Epithelial cell of esophagus (primary cell): ENCODE measurements around the gene CATSPERZ.
"Not testable (repeated sequence)": the region's sequence is repeated elsewhere in the genome, so short reads cannot be mapped to it uniquely, and the experiment has no call there.

ENCODE experiments used
- DNase-seq: peaks from one replicate; pipeline ENCODE4 v3.0.0; 2010; ENCODE audit warnings: low read depth
- H3K4me3 ChIP-seq: 2 replicates; pipeline ENCODE4 v1.5.1; 2011; ENCODE audit warnings: mild to moderate bottlenecking, low read length, control low read depth
- TF ChIP-seq, protein P1 (sequence below): IDR thresholded peaks from 2 replicates; pipeline ENCODE4 v1.5.1; 2011; ENCODE audit warnings: low read depth, mild to moderate bottlenecking, low read length, control low read depth, inconsistent platforms; ENCODE audit not compliant: insufficient read depth; ENCODE audit errors: missing control alignments

The CATSPERZ gene

DNA sequence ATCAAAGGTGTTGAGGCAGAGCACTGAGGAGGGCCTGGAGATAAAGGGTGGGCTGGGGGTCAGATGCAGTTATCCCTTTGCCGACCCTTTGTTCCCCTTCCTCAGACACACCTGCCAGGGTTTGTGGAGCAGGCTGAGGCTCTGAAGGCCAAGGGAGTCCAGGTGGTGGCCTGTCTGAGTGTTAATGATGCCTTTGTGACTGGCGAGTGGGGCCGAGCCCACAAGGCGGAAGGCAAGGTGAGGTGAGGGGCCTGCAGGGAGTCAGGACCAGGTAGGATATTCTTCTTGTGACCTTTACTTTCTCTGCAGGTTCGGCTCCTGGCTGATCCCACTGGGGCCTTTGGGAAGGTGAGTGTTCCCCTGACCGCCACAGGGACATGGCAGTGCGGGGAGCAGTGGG is 20.4 kb downstream of the CATSPERZ start:
- H3K4me3 ChIP-seq = no peak overlapping the region
- DNase-seq = no peak
- TF ChIP-seq, protein P1, sequence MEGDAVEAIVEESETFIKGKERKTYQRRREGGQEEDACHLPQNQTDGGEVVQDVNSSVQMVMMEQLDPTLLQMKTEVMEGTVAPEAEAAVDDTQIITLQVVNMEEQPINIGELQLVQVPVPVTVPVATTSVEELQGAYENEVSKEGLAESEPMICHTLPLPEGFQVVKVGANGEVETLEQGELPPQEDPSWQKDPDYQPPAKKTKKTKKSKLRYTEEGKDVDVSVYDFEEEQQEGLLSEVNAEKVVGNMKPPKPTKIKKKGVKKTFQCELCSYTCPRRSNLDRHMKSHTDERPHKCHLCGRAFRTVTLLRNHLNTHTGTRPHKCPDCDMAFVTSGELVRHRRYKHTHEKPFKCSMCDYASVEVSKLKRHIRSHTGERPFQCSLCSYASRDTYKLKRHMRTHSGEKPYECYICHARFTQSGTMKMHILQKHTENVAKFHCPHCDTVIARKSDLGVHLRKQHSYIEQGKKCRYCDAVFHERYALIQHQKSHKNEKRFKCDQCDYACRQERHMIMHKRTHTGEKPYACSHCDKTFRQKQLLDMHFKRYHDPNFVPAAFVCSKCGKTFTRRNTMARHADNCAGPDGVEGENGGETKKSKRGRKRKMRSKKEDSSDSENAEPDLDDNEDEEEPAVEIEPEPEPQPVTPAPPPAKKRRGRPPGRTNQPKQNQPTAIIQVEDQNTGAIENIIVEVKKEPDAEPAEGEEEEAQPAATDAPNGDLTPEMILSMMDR = no peak

DNA sequence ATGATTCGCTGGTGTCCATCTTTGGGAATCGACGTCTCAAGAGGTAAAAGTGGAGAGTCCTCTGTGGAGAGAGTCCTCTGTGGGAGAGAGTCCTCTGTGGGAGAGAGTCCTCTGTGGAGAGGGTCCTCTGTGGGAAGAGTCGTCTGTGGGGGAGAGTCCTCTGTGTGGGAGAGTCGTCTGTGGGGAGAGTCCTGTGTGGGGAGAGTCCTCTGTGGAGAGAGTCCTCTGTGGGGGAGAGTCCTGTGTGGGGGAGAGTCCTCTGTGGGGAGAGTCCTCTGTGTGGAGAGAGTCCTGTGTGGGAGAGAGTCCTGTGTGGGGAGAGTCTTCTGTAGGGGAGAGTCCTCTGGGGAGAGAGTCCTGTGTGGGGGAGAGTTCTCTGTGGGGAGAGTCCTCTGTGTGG is 20.9 kb downstream of the CATSPERZ start:
- no peak overlapping the region for H3K4me3 ChIP-seq

DNA sequence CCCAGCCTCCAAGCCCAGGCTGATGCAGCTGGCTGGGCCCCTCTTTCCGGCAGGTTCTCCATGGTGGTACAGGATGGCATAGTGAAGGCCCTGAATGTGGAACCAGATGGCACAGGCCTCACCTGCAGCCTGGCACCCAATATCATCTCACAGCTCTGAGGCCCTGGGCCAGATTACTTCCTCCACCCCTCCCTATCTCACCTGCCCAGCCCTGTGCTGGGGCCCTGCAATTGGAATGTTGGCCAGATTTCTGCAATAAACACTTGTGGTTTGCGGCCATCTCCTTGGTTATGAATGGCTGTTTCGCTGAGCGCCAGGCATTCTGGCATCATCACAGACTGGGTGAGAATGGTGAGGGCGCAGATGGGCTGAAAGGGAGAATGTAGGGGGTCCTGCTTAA is 21.4 kb downstream of the CATSPERZ start:
- DNase-seq = peak; percentile 89
- TF ChIP-seq, protein P1 = no peak
- no peak overlapping the region for H3K4me3 ChIP-seq

More for the DNA sequence above, 20.9 kb downstream of the CATSPERZ start:
- TF ChIP-seq, protein P1 = no peak
- DNase-seq = no peak

DNA sequence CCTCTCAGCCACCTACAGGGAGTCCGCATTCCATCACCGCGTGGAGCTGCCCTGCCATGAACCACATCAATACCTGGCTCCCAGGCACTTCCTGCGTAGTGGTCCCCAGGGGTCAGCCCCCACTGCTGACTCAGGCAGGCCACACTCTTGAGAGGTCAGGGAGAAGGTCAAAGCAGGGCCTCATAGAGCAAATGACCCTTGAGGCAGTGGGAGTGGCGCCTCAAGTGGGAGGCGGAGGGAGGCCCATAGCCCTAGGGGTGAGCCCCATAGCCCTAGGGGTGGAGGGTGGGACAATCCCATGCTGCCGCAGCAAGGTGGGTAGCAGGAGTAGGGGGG is 22.7 kb downstream of the CATSPERZ start:
- H3K4me3 ChIP-seq = no peak overlapping the region
- no peak for DNase-seq
- TF ChIP-seq, protein P1 = no peak

DNA sequence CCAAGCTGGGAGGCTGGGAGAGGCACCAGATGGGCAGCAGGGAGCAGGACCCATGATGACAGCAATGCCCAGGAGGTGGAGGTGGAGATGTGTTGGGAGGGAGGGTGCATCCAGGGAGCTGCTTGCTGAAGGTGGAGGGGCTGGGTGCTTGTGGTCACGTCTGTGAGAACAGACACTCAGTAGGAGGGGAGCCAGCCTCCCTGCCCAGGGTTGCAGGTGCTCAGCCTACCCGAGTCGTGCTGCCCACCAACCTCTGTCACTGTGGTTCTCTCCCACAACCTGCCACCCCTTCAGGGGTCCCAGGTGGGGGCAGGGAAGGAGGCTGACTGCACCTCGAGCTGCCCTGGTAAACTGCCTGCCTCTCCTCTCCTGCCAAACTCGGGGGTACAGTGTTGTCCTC is 23.2 kb downstream of the CATSPERZ start:
- TF ChIP-seq, protein P1 = no peak
- no peak overlapping the region for H3K4me3 ChIP-seq

DNA sequence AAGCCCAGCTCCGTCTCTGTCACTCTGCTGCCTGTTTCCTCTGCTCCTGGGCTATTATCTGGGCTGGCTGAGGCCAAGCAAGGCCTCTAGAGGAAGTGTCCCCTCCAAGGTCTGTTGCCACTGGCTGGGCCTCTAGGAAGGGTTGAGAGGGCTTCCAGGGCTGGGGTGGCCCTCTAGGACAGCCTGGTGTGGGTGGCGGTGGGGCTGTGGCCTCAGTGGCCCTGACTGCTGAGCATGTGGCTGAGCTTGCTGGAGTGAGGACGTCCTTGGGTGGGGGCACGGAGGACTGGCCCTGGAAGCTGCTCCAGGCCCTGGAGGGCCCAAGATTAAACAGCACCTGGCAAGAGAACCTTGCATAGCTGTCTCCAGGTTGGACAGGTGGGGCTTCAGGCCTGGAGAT is 23.8 kb downstream of the CATSPERZ start:
- not testable (repeated sequence) for DNase-seq, H3K4me3 ChIP-seq

More for the DNA sequence above, 23.2 kb downstream of the CATSPERZ start:
- DNase-seq = no peak

DNA sequence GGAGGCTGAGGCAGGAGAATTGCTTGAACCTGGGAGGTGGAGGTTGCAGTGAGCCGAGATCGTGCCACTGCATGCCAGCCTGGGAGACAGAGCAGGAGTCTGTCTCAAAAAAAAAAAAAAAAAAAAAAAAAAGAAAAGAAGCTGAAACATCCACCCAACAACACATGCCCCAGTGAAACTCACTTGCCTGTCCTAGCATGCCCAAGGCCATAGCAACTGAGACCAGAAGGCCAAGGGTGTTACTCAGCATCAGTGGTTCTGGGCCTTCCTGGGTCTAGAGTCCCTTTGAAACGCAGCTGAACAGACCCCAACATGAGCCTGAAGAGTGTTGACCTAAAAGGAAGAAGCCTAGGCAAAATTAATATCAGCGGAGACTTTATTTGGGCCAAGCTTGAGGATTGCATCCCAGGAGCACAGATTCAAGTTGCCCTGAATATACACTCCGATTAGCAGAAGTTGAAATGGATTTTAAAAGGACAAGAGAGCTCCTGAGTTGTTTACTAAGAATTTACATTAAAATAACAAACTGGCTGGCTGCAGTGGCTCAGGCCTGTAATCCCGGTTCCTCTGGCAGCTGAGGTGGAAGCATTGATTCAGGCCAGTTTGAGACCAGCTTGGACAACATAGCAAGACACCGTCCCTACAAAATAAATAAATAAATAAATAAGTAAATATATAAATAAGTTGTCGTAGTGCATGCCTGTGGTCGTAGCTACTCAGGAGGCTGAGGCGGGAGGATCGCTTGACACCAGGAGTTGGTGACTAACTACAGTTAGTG is 24.7 kb downstream of the CATSPERZ start:
- TF ChIP-seq, protein P1 = no peak
- H3K4me3 ChIP-seq = no peak overlapping the region
- peak; percentile 95 for DNase-seq
